Skeletal muscle cell (primary cell): ENCODE data around the gene L3MBTL4.
"Not testable (repeated sequence)": the region's sequence is repeated elsewhere in the genome, so short reads cannot be mapped to it uniquely, and the experiment has no call there.

Experiments
- DNase-seq: peaks from one replicate; pipeline ENCODE4 v3.0.0-alpha.2; 2010; ENCODE audit warnings: low read depth
- H3K4me3 ChIP-seq: 2 replicates; pipeline ENCODE4 v1.5.1; 2011; ENCODE audit warnings: low read depth, mild to moderate bottlenecking, control low read depth, low read length, moderate library complexity

The L3MBTL4 gene

DNA sequence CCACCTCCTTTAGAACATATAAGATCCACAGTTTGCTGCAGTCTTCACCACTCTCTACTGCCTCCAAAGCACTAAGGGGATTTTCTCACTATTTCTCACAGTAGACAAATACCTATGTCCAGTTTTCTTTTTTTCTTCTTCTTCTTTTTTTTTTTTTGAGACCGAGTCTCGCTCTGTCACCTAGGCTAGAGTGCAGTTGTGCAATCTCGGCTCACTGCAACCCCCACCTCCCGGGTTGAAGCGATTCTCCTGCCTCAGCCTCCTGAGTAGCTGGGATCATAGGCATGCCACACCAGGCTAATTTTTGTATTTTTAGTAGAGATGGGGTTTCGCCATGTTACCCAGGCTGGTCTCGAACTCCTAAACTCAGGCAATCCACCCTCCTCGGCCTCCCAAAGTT lies 6.2 kb downstream of the L3MBTL4 start:
- DNase-seq, H3K4me3 ChIP-seq: not testable (repeated sequence)

DNA sequence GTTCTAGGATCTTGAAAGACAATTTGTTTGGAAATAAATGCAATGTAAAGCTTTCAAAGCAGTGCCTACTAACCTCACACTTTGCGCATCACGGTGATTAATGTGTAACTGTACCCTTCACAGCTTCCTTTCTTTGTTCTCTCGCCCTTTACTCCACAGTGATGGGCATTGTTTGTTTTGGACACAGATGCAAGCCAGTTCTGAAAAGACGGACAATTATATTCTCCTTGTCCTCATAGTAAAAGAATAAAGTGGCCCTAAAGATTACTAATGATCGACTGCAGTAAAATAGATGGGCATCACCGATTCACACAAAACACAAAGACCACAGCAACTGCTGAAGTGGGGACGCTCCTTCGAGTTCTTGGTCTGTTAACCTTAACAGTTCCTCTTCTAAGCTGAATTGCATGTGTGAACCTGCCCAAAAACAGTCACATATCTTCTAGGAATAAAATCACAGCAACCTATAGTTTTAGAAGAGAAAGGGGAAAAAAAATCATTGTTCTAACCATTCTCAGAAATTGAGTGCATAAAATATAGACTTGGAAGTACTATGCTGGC lies 7.7 kb downstream of the L3MBTL4 start:
- no peak overlapping the region for H3K4me3 ChIP-seq
- DNase-seq: no peak

DNA sequence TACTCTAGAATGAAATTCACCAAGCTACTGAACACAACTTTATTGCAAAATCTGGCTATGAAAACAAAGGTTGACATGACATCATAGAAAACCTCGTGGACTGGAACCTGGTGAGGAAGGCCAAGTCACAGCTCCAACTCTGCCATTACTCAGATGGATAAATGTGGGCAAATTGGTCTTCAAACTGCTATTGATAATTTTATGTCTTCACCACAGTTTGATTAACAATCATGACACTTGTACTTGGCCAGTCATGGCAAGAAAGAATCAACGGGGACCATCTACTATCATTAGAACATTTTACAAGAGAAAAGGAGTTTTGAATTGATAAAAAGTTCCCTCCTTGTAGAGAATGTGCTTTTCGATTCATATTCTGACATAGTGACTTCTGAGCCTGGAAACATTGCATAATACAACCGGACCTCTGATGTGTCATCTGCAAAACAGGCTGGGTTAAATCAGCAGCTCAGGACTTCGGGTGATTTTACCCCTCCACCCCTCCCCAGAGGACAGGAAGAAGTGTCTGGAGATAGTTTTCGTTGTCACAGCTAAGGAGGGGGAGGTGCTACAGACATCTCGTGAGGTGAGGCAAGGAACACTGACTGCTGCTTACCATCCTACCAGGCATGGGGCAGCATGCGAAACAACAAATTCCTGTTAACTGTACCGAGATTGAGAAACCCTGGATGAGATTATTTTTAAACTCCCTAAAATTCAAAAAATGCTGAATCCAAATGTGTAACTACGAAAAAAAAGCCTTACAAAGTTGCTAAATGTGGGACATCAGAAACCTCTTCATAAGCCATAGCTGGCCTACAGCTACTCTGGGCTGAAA lies 8.4 kb downstream of the L3MBTL4 start:
- no peak overlapping the region for H3K4me3 ChIP-seq
- no peak for DNase-seq

DNA sequence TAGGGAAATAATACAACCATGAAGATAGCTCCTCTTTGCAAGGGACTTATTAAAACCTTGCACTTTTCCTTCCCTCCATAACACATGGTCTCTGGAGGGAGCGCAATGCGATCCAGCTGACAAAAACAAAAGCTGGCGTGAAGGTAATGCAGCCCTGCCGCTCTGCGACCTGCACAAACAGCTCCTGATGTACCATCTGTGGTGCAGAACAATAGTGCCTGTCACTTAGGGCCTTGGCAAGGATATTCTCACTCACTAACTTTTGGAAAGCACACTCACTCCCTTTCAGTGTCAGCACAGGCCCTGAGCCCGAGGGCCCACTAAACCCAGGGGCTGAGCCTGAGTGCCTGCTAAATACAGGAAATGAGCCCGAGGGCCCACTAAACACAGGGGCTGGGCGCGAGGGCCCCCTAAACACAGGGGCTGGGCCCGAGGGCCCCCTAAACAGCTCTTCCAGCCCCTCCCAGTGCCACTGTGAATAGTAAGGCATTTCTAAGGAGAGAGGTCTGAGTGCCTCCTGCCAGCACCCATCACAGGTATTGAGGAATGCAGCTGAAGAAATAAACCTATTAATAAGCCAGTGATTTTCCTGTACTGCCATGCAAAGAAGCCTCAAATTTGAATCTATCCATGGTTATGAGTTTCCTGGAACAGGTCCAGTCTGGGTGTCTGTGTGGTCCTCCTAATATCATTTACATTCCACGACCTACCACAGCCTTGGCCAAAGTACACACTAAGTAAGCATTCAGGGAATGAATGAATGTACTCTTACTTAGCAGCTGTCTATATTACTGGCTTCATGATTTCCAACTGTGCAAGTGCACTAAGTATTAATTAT lies 9.3 kb downstream of the L3MBTL4 start:
- H3K4me3 ChIP-seq: no peak overlapping the region

DNA sequence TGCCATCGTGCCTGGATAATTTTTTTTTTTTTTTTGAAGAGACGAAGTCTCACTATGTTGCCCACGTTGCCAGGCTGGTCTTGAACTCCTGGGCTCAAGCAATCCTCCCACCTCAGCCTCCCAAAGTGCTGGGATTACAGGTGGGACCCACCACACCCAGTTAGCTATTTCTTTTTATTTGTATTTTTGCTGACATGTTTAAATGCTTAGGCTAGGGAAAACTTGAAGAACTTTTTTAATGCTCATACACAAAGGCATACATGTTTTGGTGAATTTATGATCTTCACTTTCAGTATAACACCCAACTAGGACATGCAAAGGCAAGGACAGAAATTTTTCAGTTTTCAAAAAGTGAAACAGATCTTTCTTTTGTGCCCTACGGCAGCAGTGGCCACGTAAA lies 9.9 kb downstream of the L3MBTL4 start:
- no peak overlapping the region for H3K4me3 ChIP-seq

More for the DNA sequence above, 9.3 kb downstream of the L3MBTL4 start:
- no peak for DNase-seq

DNA sequence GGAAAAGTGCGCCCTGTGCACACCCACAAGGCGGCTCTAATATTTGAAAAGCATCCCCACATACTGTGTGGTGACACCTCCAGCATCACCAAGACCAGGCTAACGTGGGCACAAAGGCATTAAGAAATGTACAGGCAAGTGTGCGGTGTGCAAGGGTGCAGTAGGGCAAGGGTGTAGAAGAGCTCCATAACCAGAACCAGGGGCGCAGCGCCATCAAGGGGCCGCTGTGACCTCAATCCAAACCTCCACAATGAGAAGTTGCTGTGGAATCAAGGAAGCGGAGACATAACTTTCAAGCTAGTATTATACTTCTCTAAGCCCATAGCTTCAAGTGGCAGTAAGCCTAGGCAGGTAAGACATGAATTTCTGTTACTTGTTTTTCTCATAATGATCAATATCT lies 13.0 kb downstream of the L3MBTL4 start:
- no peak for DNase-seq
- H3K4me3 ChIP-seq: no peak overlapping the region

More for the DNA sequence above, 9.9 kb downstream of the L3MBTL4 start:
- DNase-seq: no peak

DNA sequence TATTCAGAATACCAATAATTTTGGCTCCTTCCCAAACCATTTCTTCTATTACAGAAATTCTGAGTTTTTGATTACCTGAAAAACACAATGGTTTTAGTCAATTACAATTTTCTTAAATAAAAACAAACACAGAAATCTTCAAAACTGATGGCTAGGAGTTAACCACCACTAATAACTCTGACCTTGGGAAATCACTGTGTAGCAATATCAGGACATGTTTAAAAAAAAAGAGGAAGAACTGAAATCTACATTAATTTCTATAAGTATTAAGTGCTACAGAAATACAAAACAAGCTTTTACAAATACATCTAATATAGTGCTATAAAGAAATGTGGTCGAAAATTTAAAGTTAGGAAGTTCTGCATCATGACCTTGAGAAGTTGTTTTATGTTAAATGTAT lies 14.9 kb downstream of the L3MBTL4 start:
- H3K4me3 ChIP-seq: no peak overlapping the region
- DNase-seq: no peak

DNA sequence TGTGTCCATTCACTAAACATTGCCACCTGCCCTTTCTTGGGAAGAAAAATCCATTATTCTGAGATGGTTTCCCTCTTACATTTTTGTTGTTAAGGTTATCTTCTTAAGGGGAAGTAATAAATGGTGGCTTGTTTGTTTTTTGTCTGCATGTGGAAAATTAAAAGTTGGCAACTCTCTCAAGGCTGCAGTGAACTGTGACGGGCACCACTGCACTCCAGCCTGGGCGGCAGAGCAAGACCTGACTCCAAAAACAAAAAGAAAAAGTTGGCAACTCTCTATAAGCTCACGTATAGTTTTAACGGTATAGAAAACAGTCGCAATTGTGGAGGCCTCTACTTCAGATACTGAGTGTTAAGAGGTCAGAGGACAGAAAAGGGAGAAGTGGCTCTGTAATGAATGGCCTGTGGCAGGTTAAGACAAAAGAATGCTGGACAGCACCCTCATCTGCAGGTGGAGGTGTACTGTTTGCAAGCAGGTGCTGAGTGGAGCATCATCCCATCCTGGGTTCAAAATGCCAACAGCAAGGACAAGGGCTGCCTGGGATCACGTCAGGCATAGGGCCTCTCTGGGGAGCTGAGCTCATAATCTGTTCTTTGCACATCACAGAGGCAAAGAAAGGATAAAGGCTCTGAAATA lies 16.7 kb downstream of the L3MBTL4 start:
- no peak for DNase-seq

DNA sequence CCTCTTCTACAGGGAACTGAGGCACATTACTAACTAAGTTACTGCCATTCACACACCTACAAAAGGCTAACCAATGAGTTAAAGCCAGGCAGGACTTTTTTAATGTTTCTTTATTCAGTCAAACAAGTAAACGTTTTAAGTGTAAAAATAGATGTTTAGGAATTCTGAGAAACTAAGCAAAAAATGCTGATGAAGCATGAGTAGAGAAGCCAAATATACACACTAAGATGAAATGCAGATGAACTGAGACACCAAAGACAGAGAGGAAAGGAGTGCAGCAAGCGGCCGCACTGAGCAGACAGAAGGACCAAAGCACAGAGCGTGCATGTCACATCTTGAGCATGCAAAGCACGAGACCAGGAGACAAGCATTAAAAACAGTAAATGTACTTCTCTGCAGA lies 17.9 kb downstream of the L3MBTL4 start:
- no peak for DNase-seq
- no peak overlapping the region for H3K4me3 ChIP-seq

More for the DNA sequence above, 16.7 kb downstream of the L3MBTL4 start:
- H3K4me3 ChIP-seq: no peak overlapping the region

DNA sequence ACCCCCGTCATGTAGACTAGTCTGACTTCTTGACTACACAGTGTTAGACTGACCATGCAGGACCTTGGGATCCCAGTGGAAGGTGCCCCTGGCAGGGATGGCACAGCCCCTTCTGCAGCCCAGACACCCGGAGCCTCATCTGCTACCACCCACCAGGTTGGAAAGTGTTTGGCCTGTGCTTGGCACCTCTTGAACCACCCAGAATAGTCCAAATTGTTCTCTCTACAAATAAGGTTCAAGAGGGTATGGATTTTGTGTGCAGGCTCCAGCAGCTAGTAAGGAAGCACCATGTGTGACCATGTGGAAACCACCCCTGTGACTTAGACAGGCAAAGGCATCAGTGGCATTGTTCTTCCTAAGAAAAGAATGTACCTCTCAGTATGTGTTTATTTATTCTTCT lies 18.4 kb downstream of the L3MBTL4 start:
- H3K4me3 ChIP-seq: no peak overlapping the region
- no peak for DNase-seq

DNA sequence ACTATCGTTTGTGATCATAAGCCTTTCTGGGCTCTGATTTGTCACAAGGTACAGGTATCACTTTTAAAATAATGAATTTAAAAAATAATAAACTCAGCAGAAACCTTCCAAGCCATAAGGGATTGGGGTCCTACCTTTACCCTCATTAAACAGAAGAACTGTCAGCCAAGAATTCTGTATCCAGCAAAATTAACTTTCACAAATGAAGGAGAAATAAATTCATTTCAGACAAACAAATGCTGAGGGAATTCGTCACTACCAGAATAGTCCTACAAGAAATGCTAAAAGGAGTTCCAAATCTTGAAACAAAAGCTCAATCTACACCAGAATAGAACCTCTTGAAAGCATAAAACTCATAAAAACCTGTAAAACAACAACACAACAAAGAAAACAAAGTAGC lies 25.7 kb downstream of the L3MBTL4 start:
- no peak for DNase-seq
- H3K4me3 ChIP-seq: no peak overlapping the region

DNA sequence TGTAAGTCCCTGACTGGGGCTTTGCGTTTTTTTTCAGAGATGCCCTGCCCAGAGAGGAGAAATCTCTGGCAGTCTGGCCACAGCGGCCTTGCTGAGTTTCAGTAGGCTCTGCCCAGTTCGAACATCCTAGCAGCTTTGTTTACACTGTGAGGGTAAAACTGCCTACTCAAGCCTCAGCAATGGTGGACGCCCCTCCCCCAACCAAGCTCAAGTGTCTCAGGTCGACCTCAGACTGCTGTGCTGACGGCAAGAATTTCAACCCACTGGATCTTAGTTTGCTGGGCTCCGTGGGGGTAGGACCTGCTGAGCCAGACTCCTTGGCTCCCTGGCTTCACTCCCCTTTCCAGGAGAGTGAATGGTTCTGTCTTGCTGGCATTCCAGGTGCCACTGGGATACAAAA lies 31.7 kb downstream of the L3MBTL4 start:
- no peak for DNase-seq
- no peak overlapping the region for H3K4me3 ChIP-seq

DNA sequence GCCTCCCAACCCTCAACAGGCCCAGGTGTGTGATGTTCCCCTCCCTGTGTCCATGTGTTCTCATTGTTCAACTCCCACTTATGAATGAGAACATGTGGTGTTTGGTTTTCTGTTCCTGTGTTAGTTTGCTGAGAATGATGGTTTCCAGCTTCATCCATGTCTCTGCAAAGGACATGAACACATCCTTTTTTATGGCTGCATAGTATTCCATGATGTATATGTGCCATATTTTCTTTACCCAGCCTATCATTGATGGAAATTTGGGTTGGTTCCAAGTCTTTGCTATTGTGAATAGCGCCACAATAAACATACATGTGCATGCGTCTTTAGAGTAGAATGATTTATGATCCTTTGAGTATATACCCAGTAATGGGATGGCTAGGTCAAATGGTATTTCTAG lies 37.2 kb downstream of the L3MBTL4 start:
- H3K4me3 ChIP-seq, DNase-seq: not testable (repeated sequence)

DNA sequence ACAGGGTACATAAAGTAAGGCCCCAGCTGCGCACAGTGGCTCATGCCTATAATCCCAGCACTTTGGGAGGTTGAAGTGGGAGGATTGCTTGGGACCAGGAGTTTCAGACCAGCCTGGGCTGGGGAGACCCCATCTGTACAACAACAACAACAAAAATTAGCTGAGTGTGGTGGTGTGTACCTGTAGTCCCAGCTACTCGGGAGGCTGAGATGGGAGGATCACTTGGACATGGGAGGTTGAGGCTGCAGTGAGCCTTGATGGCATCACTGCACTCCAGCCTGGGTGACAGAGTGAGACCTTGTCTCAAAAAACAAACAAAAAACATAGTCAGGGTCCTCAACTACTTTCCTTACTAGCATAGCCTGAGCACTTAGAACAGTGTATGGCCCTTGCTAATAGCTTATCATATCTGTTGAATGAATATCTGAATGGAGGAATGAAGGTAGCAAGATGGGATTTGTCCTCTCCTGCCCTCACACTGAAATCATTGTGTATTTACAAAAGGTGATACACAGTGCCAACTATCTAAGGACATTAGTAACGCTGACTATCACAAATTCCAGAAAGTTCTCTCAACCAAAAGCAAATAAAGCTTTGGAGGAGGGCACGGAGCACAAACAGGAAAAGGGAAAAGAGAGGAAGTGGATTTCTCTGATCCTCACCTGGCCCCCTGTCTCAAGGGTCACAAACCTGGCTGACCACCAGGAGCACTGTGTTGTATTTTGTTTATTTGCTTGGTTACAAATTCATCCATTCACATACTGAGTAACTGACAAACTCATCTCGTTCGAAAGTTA lies 38.1 kb downstream of the L3MBTL4 start:
- no peak for DNase-seq
- no peak overlapping the region for H3K4me3 ChIP-seq

DNA sequence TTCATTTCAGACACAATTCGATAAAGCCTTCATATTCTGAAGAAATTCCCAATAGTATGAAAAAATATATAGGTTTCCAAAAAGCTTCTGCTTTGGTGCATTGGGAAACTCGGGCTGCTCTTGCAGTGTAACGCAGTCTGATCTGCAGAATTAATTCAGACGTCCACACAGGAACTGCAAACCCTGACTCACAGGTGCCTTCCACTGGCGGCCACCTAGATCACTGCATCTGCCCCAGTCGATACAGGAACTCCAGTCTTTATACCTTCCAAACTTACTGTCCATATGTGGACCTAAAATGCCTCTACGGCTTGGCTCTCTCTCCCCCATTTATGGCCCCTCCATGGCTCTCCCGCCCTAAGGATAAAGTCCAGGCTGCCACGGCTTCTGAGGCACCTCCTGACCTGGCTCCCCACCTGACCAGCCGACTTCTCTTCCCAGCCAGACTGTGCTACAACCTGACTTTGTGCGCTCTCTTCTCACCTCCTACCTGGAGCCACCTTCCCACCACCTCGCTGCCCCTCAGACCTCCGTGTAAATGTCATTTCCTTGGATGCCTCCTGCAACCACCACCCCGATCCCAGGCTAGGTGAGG lies 39.7 kb downstream of the L3MBTL4 start:
- H3K4me3 ChIP-seq: no peak overlapping the region
- DNase-seq: no peak

DNA sequence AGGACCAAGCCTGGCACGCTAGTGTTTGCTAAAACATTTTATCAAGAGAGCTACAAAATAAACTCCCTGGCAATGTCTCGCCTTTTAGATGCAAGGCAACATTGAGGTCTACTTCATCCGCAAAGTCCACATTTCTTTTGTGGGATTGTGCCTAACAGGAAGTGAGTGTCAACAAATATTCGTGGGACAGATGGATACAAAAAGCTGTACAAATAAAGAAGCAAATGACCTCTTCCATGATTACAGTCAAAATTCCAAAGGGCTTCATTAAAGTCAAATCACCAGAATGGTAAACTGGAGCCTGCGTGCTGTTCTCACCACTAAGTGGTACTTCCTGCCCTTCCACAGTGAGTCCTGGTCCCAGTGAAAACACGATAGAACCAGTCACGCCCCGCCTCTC lies 40.4 kb downstream of the L3MBTL4 start:
- no peak overlapping the region for H3K4me3 ChIP-seq
- no peak for DNase-seq

DNA sequence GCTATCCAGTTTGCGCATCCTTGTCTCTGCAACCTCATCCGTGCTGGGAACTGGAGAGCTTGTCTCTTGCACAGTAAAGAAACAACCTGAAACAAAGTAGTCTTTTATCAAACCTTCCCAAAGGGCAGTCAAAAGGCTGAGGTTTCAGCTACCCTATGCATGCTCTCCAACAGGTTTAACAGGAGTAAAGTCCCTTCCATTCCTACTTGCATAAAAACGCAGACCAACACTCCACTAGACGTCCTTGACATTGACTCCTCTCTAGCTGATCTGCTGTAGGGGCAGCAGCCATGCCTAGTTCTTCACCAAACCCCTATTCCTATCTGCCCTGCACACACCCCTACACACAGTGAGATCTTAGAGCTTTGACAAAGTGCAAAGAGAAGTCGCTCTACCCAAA lies 41.5 kb downstream of the L3MBTL4 start:
- DNase-seq: no peak
- no peak overlapping the region for H3K4me3 ChIP-seq

DNA sequence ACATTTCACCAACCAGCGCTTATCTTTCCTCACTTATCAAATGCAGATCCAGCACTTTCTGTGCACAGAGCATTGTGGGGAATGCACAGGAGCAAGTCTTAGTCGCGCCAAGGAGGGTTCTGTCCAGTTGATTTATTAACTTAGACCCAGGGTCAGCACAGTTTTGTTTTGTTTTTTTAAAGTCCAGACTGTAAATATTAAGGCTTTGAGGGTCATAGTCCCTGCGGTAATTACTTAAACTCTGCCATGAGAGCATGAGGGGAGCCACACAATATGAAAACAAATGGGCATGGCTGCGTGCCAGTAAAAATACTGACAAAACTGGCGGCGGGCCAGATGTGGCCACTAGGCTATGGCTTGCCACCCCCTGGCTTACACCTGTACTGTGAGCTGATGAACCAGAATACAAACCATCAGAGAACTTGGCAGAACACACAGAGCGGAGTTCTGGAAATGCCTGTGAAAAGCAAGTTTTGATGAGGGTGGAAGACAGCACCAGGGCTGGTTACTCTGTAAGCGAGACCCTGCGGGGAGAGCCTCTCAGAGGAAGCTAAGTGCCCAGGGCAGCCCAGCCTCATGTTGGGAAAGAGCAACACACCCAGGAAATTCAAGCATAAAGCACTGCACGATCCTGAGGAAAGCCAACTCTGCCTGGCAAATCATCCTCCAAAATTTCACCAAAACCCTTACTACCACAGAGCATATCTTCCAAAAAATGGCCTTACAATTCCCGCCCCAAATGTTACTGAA lies 43.6 kb downstream of the L3MBTL4 start:
- no peak overlapping the region for H3K4me3 ChIP-seq
- no peak for DNase-seq
